SK-N-MC (cell line): ENCODE data around the gene GALNTL6.

Experiments
- EZH2 ChIP-seq: fragments of 200-600 bp; sonication (generic); IDR thresholded peaks from one replicate; pipeline ENCODE4 v1.6.1; 2017; ENCODE audit warnings: antibody characterized with exemption
- POLR2AphosphoS5 ChIP-seq: IDR thresholded peaks from 2 replicates; pipeline ENCODE4 v1.6.1; 2012; ENCODE audit warnings: mild to moderate bottlenecking, low read depth, low read length, borderline replicate concordance

GRCh38 chr4:172651961-172652360 lies 838.8 kb downstream of the GALNTL6 start:
- TF ChIP-seq EZH2 (no peak), POLR2AphosphoS5 (no peak)
